ENCODE data around the gene LRCH1. TPM values are rescaled to one million over a fixed set of nuclear protein-coding genes. Genes with fewer than 3 reads are reported as not detected.

LRCH1 gene
- total and polyA plus RNA-seq, 2 of the 4 experiments (the other 2 are of a cell fraction): 7.0 to 8.8 TPM

- H3K79me1 ChIP-seq (ENCODE audit: low read depth in 1 of 2, low read length in 2 of 2): no peaks in the 10 kb centered on the region
- in situ Hi-C loops (cut with MboI; ENCODE audit: low sequenced_read_pairs): no loop called here
- H2BK15ac ChIP-seq (ENCODE audit: low read depth, low read length): no peak overlapping the region
- H3K4me2 ChIP-seq (ENCODE audit: low read depth, low read length): no peak overlapping the region
- no peak for DNase-seq
- H3K23ac ChIP-seq (ENCODE audit: low read depth, low read length): no peak overlapping the region
- no peaks in the 10 kb centered on the region for H4K20me1 ChIP-seq (ENCODE audit: insufficient read depth, low read length)
- H3K4me1 ChIP-seq (ENCODE audit: control insufficient read depth, insufficient read depth, low read length): no peaks in the 10 kb centered on the region
- dilution Hi-C loops (cut with HindIII; ENCODE audit: low sequenced_read_pairs, unreplicated experiment): no loop called here
- H4K8ac ChIP-seq (ENCODE audit: low read depth in 2 of 2, low read length in 2 of 2): no peak overlapping the region
- no peaks in the 10 kb centered on the region for H3K36me3 ChIP-seq (ENCODE audit: control insufficient read depth, insufficient read depth, low read length)
- H2AFZ ChIP-seq (replicated peaks; ENCODE audit: low read length, poor library complexity): no peak overlapping the region
- H2BK5ac ChIP-seq (ENCODE audit: low read depth, low read length, poor library complexity, severe bottlenecking): no peak overlapping the region
- no peak for TF ChIP-seq CTCF (conservative IDR thresholded peaks at IDR 0.05; ENCODE audit: low read depth, low read length)
- no peak for TF ChIP-seq CEBPB (IDR thresholded peaks at IDR 0.05; ENCODE audit: low read depth, low read length)
- no peak for TF ChIP-seq BHLHE40 (IDR thresholded peaks at IDR 0.05; ENCODE audit: low read depth, low read length)
- no peak for TF ChIP-seq MXI1 (IDR thresholded peaks at IDR 0.05; ENCODE audit: borderline replicate concordance, low read depth, low read length)
- TF ChIP-seq RCOR1 (IDR thresholded peaks at IDR 0.05; ENCODE audit: insufficient replicate concordance, low read length): no peak
- no peak for TF ChIP-seq CHD1 (IDR thresholded peaks at IDR 0.05; ENCODE audit: low read depth, low read length)
- H3K9me3 ChIP-seq (ENCODE audit: control insufficient read depth, insufficient read depth, low read length): peaks cover 3% of the 10 kb centered on the region
- no peak overlapping the region for H2BK20ac ChIP-seq (ENCODE audit: low read depth, low read length)
- H3K56ac ChIP-seq (ENCODE audit: extremely low read depth, insufficient read depth, low read length): no peak overlapping the region
- BruUV-seq (replicated peaks): no TSS peak
- ATAC-seq (ENCODE audit: low read depth): no peak
- no peak overlapping the region for H4K91ac ChIP-seq (ENCODE audit: insufficient read depth, low read depth, low read length)
- POLR2A ChIA-PET (ENCODE audit: unreplicated experiment): no interaction called here
- peaks cover 31% of the 10 kb centered on the region for H3K27me3 ChIP-seq (ENCODE audit: control insufficient read depth, insufficient read depth, low read length)
- CTCF ChIA-PET: interaction anchor here (0.6 kb wide), 1 partner anchor 1909 kb away, joined by 3 read pairs; no protein-coding TSS in a partner anchor
- no peak overlapping the region for H3K4me3 ChIP-seq (ENCODE audit: insufficient read depth, low read depth, low read length)
- H3K14ac ChIP-seq (replicated peaks; ENCODE audit: low read depth, low read length): no peak overlapping the region
- intact Hi-C loops (cut with micrococcal nuclease): no loop called here
- no peak overlapping the region for H2BK120ac ChIP-seq (ENCODE audit: low read depth, low read length)
- no peak overlapping the region for H2AK5ac ChIP-seq (ENCODE audit: low read depth, low read length)
- no peak overlapping the region for H3K27ac ChIP-seq (ENCODE audit: insufficient read depth, low read length)
- no peak overlapping the region for H3K18ac ChIP-seq (ENCODE audit: low read depth, low read length)
- no CpG with 5 or more reads among the region's 3 CpGs for WGBS, 2 experiments (ENCODE audit: extremely low coverage in 2 of 2, insufficient read length in 1 of 2)
- H3K9ac ChIP-seq (ENCODE audit: low read depth, low read length): no peak overlapping the region
- 0 out of 2 replicates have a peak, but pooled peaks cover 2% of the 10 kb centered on the region for H3K9me1 ChIP-seq (ENCODE audit: insufficient read depth, low read length)
- H4K5ac ChIP-seq (ENCODE audit: low read depth, low read length): no peak overlapping the region
- no peak overlapping the region for H2AK9ac ChIP-seq (replicated peaks; ENCODE audit: low read depth, low read length, poor library complexity)
- H3K4ac ChIP-seq (ENCODE audit: low read depth, low read length): no peak overlapping the region
Observed at GRCh38 chr13:46526740-46527139, 26.2 kb upstream of the LRCH1 start.
